Spinal cord (tissue), 10 donors: ENCODE data around the gene MGAT5. TPM values are rescaled to one million over a fixed set of nuclear protein-coding genes. Genes with fewer than 3 reads are reported as not detected.

Source experiments
- DNase-seq, 6 donors: peaks; one replicate each; pipeline versions ENCODE4 v3.0.0 to v3.0.0-alpha.2; 2013 to 2015; ENCODE audit warnings: low spot score in 6 of 6, low read depth in 4 of 6
- H3K27ac ChIP-seq: one replicate; pipeline ENCODE4 v1.5.1; 2013; ENCODE audit warnings: low read depth, low read length, control low read depth
- H3K27me3 ChIP-seq: one replicate; pipeline ENCODE4 v1.6.1; 2013; ENCODE audit warnings: low read length; ENCODE audit not compliant: control insufficient read depth, insufficient read depth
- H3K36me3 ChIP-seq: one replicate; pipeline ENCODE4 v1.6.1; 2013; ENCODE audit warnings: low read length; ENCODE audit not compliant: control insufficient read depth, insufficient read depth
- H3K4me1 ChIP-seq: one replicate; pipeline ENCODE4 v1.6.1; 2013; ENCODE audit warnings: low read length; ENCODE audit not compliant: control insufficient read depth, insufficient read depth
- H3K4me3 ChIP-seq: one replicate; pipeline ENCODE4 v1.5.1; 2013; ENCODE audit warnings: low read depth, low read length, control low read depth
- H3K9me3 ChIP-seq: one replicate; pipeline ENCODE4 v1.6.1; 2013; ENCODE audit warnings: low read length; ENCODE audit not compliant: control insufficient read depth, insufficient read depth
- WGBS: methylation state at CpG from one replicate; pipeline ENCODE4 v1.1.5; 2013; ENCODE audit warnings: missing lambda C conversion rate; ENCODE audit not compliant: insufficient coverage; 5-methylcytosine and 5-hydroxymethylcytosine counted together
- polyA plus RNA-seq, 2 donors: library from polyadenylated mRNA; unstranded; fragments of 120-200 nt; gene quantifications; one replicate each; pipeline ENCODE4 v1.2.1, GENCODE V29; 2013; ENCODE audit not compliant: insufficient read length in 2 of 2
- total RNA-seq, 2 donors: library from RNA; depleted of rRNA in 1 of 2; stranded (reverse); fragments of 120-200 nt in 1 of 2; fragments of >200 nt in 1 of 2; gene quantifications; one replicate each; pipeline versions ENCODE4 v1.2.3 to v1.2.4, GENCODE V29; 2013 to 2014
- donor health status: healthy.

The MGAT5 gene
- total and polyA plus RNA-seq, 4 donors: 45.8 to 76.6 (median 48.3) TPM

DNA sequence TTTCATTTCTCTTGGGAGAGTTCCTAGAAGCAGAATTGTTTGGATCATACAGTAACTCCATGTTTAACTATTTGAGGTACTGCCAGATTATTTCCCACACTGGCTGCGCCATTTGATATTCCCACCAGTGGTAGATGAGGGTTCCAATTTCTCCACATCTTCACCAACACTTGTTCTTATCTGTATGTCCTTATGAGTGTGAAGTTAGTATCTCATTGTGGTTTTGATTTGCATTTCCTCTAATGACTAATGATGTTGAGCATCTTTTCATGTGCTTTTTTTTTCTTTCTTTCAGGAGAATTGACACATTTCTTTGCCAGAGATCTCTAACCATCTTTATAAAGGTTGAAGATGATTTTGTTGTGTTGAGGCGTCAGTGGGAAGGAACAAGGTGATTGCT lies 4.1 kb upstream of the MGAT5 start:
- Histone ChIP-seq H3K27ac (no peak overlapping the region), H3K27me3 (no peaks in the 10 kb centered on the region), H3K9me3 (no peaks in the 10 kb centered on the region), H3K4me1 (peaks cover 5% of the 10 kb centered on the region), H3K36me3 (peaks cover 4% of the 10 kb centered on the region), H3K4me3 (no peak overlapping the region)
- no CpG with 5 or more reads among the region's 2 CpGs for WGBS
- DNase-seq: no peak

DNA sequence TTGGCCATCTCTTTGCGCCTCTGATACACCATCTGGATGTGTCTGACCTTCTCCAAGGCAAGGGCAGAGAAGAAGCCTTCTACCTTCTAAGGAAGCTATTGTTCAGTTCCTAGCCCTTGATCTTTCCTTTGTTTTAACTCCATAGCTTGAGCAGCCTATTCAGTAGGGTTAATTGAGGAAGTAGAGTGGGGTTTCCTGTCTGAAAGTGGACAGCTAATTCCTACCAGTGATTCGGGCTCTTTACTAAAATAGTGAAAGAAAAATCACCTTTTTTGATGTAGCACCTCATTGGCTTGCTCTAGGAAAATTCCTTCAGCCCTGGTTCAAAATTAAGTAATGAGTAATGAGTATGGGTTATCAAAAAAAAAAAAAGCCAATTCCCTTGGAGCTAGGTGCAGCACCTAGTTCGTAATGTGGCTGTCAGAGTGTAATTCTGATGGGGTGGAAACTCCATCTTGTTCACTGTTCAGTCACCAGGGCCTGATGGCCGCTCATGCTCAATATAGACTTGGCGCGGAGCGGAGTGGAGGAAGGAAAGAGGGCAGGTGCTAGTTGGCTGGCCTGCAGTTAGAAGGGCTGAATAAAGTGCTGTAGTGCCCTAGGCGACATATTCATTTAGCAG lies 2.9 kb upstream of the MGAT5 start:
- no peaks in the 10 kb centered on the region for H3K4me1 ChIP-seq
- peaks cover 4% of the 10 kb centered on the region for H3K36me3 ChIP-seq
- H3K27ac ChIP-seq: no peak overlapping the region
- no peaks in the 10 kb centered on the region for H3K9me3 ChIP-seq
- WGBS: 98% methylated on average over 6 of the region's 8 CpGs
- no peak for DNase-seq
- H3K27me3 ChIP-seq: no peaks in the 10 kb centered on the region
- H3K4me3 ChIP-seq: no peak overlapping the region

DNA sequence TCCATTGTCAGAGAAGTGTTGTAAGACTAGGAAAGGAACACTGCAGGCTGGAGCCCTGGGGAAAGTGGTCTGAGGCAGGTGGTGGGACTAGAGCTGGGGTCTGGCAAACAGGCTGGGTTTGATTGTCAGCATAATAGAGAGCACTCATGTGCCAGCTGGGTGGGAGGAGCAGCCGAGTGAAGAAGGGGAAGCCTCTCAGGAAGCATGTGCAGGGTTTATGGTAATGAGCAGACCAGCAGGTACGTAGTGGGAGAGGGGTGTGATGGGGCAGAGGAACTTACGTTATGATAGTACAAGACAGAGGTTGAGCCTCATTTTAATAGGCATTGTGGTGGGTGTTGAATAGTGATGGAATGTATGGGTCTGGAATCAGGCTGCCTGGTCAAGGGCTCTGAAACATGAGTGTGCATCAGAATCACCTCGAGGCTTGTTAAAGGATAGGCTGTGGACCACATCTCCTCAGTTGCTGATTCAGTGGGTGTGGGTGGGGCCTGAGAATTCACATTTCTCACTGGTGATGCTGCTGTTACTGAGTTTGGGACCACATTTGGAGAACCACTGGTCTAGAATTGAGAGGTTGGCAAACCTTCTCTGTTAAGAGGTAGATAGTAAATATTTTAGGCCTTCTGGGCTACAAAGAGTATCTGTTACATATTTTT lies 1.7 kb upstream of the MGAT5 start:
- peaks cover 4% of the 10 kb centered on the region for H3K36me3 ChIP-seq
- H3K27me3 ChIP-seq: no peaks in the 10 kb centered on the region
- 79% methylated on average over 4 of the region's 4 CpGs for WGBS
- no peak overlapping the region for H3K27ac ChIP-seq
- H3K9me3 ChIP-seq: no peaks in the 10 kb centered on the region
- no peak for DNase-seq
- no peaks in the 10 kb centered on the region for H3K4me1 ChIP-seq
- no peak overlapping the region for H3K4me3 ChIP-seq

DNA sequence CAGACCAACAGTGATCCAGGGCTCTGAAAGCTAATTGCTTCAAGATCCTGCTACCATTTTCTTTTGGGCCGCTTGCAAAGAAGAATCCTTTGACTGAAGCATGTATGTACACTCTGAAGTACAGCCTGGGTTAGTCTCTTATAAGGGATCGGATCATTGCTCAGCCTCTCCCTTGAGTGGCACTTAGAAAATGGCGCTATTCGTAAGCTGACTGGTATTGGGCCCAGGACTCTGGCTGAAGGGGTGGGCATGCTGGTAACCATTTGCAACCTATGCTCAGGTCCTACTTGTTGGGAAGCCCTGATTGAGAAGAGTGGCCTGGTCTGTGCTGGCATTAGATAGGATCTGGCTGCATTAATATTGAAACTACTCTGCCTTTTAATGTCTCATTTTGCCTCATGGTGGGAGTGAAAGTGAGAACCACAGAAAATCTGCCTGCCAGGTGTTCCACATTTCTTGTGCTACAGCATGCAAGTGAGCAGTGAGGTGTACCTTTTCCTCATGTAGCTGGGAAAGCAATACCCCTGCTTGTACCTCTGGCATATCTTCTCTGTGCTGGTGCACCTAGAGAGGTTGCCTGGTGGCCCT lies 661 bp upstream of the MGAT5 start:
- DNase-seq: no peak
- no peak overlapping the region for H3K27ac ChIP-seq
- peaks cover 4% of the 10 kb centered on the region for H3K36me3 ChIP-seq
- no peak overlapping the region for H3K4me3 ChIP-seq
- H3K4me1 ChIP-seq: no peaks in the 10 kb centered on the region
- H3K27me3 ChIP-seq: no peaks in the 10 kb centered on the region
- 95% methylated on average over 2 of the region's 4 CpGs for WGBS
- no peaks in the 10 kb centered on the region for H3K9me3 ChIP-seq

DNA sequence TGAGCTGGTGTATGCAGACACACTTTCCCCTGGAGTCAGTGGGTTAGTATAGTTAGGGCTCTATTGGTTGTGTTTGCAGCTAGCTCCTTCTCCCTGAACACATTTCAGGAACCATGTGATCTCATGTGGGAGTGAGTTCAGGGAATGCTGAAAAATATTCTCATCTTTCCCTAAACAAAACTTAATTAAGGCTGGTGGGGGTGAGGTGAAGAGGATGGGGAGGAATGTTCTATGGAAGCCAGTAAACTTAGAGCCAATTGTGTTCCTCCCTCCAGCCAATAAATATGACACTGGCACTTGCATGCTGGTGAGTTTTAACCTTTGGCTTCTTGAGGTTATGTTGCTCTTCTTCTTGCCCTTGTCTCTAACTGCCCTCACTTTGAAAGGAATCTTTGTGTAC lies 952 bp downstream of the MGAT5 start:
- no peak overlapping the region for H3K27ac ChIP-seq
- H3K27me3 ChIP-seq: no peaks in the 10 kb centered on the region
- peaks cover 11% of the 10 kb centered on the region for H3K4me1 ChIP-seq
- H3K4me3 ChIP-seq: no peak overlapping the region
- DNase-seq: no peak
- H3K9me3 ChIP-seq: no peaks in the 10 kb centered on the region
- H3K36me3 ChIP-seq: peaks cover 4% of the 10 kb centered on the region

DNA sequence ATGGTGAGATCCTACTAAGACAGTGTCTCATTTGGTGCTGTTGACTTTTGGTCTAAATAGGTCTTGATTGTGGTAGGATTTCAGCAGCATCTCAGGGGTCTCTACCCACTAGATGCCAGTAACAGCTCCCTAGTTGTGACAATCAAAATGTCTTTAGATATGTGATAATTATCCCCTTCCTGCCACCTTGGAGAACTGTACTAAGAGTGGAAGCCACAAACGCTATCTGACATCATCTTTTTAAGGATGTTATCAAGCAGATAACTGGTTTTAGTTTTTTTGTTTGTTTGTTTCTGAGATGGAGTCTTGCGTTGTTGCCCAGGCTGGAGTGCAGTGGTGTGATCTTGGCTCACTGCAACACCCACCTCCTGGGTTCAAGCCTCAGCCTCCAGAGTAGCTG lies 3.1 kb downstream of the MGAT5 start:
- Histone ChIP-seq H3K9me3 (no peaks in the 10 kb centered on the region), H3K4me3 (no peak overlapping the region), H3K27ac (no peak overlapping the region), H3K4me1 (peaks cover 22% of the 10 kb centered on the region), H3K27me3 (no peaks in the 10 kb centered on the region), H3K36me3 (peaks cover 4% of the 10 kb centered on the region)
- 80% methylated on average over 1 of the region's 2 CpGs for WGBS
- DNase-seq: no peak

DNA sequence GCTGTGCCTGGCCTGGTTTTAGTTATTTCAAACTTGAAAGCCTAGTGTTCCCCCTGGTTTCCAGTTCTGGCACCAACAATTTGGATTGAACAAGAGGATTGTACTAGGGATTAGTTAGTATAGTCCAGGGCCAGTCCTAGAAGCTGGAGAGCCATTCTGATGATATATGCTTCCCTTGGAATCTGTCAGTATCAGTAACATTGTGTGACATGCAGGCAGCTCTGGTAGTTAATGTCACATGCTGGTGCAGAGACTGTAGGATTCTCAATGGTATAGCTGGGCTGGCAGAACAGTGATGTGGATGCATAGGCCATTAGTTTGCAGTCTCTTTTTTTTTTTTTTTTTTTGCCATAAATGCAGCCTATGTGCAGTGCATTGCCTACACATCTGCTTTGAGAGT lies 3.6 kb downstream of the MGAT5 start:
- Histone ChIP-seq H3K4me3 (no peak overlapping the region), H3K4me1 (peaks cover 22% of the 10 kb centered on the region), H3K27me3 (no peaks in the 10 kb centered on the region), H3K9me3 (no peaks in the 10 kb centered on the region), H3K36me3 (peaks cover 4% of the 10 kb centered on the region), H3K27ac (no peak overlapping the region)
- DNase-seq: peak in 1 of 6 donors; percentile 60

DNA sequence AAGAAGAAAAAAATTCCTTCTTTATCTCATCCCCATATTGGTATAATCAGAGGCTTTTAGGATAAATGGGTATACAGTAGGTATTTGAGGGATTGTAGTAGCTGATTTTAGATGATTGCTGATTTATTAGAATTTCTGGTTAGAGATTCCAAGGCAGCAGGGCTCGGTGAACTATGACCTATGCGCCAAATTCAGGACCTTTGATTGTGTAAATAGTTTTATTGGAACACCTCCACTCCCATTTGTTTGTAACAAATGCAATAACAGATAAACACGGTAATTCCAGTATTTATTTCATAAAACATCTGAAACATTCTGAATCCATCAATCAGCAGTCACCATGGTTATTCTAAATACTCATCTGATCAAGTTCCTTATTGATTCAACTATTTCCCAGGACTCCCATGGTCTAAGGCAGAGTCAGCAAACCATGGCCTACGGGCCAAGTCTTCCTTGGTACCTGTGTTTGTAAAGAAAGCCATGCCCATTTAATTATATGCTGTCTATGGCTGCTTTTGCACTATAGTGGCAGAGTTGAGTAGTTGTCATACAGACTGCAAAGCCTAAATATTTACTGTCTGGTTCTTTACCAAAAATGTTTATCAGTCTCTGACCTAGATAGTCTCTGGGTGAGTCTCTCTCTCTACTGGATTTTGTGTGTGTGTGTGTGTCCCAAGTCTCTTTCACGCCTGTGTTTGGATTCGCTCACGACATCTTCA lies 4.3 kb downstream of the MGAT5 start:
- H3K4me3 ChIP-seq: no peak overlapping the region

DNA sequence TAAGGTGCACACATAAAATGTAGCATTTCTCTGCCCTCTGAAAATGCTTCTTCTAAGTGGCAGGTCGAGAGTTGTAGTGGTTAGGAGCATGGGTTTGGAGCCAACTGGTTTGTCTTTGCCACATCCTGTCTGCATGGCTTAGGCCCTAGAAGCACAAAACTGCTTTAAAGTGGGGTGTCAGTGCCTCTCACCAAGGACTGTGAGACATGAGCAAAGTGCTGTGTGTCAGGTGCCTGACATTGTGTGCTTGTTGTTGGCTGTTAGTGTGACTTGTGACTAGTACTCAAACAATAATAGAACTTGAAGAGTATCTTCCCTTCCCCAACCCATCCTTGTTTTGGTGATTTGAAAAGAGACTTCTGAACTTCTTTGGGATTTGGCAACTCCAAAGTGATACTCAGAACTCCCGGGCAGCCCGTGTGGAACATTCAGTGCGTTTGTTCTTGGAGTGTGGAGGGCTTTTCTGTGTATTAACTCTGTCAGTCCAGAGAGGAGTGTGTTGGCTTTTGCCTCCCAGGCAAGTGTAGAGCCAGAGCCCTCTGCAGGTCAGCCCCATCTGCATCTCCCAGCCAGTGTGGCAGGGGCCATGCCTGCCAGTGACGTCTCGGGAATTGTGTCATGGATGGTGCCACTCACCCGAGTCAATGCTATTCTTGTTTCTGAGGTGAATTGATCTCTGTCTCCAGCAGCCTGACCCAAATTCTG lies 5.0 kb downstream of the MGAT5 start:
- peaks cover 22% of the 10 kb centered on the region for H3K4me1 ChIP-seq
- no peaks in the 10 kb centered on the region for H3K9me3 ChIP-seq
- H3K27ac ChIP-seq: peak overlapping the region; percentile 25
- no peaks in the 10 kb centered on the region for H3K27me3 ChIP-seq
- WGBS: 42% methylated on average over 6 of the region's 7 CpGs
- DNase-seq: no peak
- no peak overlapping the region for H3K4me3 ChIP-seq
- peaks cover 4% of the 10 kb centered on the region for H3K36me3 ChIP-seq

More for the DNA sequence above, 4.3 kb downstream of the MGAT5 start:
- Histone ChIP-seq H3K4me1 (peaks cover 22% of the 10 kb centered on the region), H3K9me3 (no peaks in the 10 kb centered on the region), H3K36me3 (peaks cover 4% of the 10 kb centered on the region), H3K27ac (no peak overlapping the region), H3K27me3 (no peaks in the 10 kb centered on the region)
- WGBS: 100% methylated on average over 1 of the region's 7 CpGs
- DNase-seq: no peak
